ENCODE results near the gene ADAMTS2.

ADAMTS2 gene

DNA sequence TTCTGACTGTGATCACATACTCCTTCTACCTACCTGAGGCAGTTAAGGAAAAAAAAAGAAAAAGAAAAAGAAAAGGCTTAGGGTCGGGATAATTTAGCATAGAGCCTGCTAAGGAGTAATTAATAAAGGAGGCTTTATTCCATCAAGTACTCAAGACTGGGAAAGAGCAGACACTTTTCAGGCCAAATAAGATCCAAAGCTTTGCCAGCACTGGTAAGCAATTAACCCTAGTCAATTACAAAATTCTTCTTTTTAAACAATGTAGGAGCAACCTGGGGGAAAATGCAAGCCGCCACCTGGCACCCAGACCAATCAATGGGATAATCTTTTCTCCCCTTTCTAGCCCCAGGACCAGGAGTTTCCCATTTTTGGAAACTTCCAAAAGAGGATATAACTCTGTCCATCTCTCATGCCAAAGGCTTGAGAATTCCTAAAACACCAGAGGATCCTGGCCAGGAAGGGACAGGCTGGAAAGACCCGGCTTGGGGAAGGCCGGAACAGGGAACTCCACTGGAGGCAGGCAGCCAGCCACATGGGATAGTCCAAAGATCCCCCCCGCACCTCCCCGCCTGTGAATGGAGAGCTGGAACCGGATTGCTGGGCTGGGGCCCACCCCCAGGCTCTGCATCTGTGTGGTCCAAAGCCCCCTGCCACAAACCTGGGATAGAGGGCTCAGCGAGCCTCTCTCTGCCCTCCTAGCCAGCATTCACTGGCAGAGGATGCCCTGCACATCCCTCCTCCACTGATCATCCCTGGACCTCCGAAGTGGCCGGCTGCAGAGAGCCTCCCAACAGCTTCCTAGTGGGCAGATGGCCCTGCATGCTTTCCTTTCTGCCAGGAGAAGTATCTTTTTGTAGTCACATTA, 167.3 kb downstream of the ADAMTS2 start:
- DNase-seq (ENCODE audit: low read depth): no peak

DNA sequence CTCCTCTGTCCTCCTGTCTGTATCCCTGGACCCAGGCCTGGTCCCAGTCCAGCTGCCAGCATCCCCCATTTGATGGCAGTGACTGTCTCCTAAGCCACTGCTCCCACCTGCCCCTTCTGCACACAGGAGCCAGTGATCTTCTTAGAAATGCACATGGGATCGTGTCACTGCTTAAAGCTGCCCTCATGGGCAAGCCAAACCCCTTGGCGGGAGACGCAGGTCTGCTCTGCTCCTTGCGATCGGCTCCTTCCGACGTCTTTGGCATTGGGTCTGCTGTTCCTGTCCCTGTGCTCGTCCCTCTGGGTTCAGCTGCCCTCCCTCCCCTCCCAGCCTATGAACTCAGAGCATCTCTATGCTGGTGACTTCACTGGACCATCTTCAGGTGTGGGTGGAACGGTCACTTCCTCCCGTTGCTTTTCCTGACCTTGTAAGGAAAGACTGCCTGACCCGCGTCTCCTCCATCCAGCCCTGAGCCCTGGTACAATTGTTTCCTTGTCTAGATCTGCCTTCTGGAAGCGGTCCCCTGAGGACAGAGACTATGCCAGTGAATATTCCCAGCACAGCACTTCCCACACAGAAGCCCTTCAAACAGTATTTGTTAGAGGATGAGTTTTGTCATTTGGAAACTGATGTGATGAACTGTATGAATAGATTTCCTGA, 168.6 kb downstream of the ADAMTS2 start:
- DNase-seq (ENCODE audit: low read depth): no peak

DNA sequence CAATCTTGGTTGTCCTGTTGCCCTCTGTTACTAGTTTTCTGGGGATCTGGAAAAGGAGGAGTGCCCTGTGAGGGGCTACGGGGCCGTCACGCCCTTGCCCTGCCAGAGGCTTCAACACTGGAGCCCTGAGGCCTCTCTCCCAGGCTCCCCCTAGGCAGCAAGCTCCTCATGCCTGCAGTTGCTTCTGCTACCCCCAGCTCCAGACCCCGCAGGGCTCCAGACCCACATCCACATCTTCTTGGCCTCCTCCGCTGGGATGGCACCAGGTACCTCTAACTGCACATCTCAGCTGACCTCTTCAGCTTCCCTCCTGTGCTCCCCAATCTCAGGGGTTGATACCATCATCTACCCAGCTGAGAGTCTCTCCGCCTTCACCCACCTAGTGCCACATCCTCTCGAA, 169.1 kb downstream of the ADAMTS2 start:
- DNase-seq (ENCODE audit: low read depth): no peak

- no peak for DNase-seq (ENCODE audit: low read depth)
Observed at GRCh38 chr5:179171816-179172745, 173.2 kb downstream of the ADAMTS2 start.

DNA sequence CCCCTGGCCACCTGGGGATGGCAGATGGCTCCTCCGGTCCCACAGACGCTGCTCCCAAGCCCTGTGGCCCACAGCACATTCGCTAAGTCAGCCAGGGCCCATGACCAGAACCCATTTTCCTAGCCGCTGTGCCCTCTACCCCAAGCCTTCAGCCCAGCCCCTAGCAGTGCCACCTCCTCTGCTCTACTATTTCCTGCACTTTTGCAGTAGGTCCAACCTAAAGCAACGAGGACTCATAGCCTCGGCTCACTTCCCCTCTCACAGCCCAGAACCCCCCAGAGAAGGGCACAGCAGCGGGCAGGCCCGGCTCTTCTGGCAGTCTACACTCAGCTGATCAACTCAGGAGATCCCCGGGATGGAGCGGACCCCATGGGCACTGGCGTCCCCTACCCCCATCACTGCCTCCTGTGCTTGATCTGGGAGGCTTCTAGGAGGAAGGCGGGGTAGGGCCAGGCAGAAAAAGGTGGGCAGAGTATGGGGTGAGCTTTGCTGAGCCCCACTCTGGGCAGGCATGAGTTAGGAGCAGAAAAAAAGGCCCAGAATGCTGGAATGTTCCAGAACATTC, 173.9 kb downstream of the ADAMTS2 start:
- no peak for DNase-seq (ENCODE audit: low read depth)

- DNase-seq (ENCODE audit: low read depth): no peak
Observed at GRCh38 chr5:179170606-179171005, 174.7 kb downstream of the ADAMTS2 start.

GRCh38 chr5:179169836-179170235, 175.4 kb downstream of the ADAMTS2 start:
- DNase-seq (ENCODE audit: low read depth): no peak

GRCh38 chr5:179168664-179169063, 176.6 kb downstream of the ADAMTS2 start:
- no peak for DNase-seq (ENCODE audit: low read depth)

- no peak for DNase-seq (ENCODE audit: low read depth)
Observed at GRCh38 chr5:179167871-179168451, 177.3 kb downstream of the ADAMTS2 start.

DNA sequence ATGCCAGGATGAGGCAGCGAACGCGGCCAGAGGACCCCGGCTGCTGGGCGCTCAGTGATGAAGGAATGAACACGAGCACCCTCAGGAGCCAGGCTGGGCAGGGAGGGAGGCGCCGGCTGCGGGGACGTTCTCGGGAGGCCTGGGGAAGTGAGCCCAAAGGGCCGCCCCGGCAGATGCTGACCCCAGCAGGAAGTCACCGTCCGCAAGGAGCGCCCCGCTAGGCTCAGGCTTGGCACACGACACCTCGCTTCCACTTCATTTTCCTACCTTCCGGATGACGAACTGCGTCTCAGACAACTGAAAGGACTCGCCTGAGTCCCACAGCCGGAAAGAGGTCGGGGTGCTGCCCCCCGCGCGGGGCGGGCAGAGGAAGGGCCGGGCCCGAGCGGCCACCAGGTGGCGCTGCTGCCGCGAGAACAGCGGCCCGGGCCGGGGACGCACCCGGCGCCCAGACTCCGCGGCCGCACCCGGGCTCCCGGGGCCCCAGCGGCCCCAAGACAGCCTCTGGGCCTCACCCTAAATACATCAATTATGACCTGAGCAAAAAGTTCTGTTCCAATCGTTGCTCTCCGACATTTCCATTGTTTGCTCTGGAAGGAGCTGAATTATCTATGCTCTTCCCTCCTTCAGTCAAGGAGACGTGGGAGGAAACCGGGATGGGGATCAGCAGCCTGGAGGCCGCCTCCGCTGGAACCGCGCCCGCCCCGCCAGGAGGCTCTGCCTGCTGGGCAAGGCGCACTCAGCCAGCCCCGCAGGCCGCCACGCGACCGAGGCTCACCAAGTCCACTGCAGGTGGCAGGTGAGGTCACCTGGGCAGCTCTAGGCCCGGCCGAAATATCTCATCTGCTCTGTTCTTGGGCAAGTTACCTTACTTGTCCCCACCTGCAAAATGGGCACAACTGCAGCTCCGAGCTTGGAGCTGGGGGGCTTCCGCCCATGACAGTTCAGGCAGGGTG, 178.1 kb downstream of the ADAMTS2 start:
- DNase-seq (ENCODE audit: low read depth): no peak

DNA sequence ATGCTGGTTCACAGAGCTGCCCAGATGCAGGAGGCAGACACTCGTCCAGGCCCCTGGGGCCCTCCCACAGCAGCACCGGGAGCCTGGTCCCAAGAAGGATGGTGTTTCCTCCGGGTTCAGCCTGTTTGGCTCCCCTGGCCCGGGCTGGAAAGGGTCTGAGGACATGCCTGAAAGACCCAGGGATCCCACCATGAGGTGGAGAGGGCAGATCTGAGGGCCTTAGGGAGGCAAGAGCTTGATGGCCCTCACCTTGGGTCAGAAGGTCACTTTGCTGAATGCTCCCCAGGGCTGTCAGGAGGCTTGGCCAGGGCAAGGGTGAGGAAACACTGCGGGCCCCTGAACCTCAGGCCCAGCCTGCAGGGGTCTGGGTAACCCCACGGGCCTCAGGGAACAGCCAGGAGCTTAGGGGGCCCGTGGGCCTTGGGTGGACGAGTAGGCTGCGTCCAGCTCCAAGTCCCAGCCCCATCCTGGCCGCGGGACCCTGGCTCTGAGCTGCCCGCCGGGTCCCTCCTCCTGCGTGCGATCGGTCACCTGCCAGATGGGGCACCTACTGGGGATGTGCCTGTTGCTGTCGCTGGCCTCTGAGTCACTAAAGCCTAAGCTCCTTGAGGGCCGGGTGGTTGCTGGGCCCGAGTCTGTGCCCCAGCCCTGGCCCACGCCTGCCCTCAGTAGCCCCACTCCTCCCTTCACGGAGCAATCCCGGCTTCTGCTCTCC, 178.9 kb downstream of the ADAMTS2 start:
- no peak for DNase-seq (ENCODE audit: low read depth)

DNA sequence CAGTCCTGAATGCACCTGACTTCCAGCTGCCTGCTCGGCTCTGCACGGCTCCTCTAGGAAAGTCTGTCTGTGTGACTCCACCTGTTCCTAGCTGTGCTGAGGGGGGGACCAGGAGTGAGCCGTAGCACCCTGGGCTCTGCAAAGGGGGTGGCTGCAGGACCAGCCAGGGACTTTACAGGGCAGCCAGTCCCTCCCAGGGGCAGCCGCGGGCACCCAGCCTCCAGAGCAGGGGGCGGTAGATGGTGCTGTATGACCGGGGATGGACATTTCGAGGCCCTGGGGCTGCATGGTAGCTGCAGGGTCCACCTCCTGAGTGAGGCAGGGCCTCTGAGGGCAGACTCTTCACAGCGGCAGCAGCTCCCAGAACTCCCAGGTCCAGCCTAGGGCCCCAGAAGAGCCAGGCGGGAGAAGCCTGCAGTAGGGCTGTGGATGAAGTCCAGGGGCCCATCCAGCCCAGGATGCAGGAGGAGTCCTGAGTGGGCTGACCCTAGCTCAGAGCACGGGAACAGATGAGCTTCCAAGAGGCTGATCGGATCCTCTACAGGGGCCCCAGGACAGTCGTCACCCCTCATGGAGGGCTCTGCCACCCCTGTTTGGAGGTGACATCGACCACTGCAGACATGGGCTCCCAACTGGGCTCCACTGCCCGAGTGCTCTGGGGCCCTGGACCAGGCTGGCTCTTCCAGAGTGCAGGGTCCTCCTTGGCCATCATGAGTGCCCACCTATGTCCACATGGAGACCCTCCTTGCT, 179.7 kb downstream of the ADAMTS2 start:
- DNase-seq (ENCODE audit: low read depth): no peak

DNA sequence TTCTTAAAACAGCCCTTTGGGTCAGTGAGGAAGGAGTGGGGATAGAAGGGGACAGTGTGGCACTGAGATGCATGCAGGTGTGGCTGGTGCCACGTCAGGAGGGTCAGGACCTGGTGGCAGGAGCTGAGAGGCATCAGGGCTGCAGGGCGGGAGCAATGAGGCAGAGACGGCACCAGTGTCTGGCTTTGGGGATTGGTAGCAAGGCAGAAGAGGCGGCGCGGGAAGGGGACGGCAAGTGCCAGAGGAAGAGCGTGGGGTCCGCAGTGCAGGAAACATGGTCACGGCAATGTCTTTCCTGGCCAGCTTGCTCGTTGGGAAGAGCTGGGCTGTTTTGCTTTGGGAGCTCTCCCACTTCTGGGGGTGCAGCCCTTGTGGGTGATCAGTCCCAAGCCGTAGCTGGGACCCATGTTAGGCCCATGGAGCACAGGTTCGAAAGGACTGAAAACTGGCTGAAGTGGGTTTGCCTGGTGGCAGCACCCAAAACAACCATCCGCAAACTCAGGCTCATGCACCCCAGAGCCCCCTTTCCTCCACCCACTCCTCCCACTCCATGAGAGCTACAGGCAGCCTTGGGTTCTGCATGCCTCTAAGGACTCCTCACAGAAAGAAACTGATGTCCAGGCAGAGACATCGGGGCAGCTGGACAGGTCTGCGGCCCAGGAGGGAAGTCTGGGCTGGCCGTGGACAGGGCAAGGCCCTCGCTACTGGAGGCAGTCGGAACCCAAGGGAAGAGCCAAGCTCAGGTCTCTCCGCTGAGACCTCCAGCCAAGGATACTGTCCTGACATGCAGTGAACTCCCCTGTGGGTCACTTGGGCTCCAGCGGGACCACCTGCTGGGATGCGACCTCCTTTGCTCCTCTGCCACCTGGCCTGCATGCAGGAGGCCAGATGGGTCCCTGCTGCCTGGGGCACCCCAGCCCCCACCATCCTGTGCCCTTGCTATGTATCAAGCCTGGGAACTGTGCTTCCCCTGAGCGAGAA, 180.6 kb downstream of the ADAMTS2 start:
- no peak for DNase-seq (ENCODE audit: low read depth)

GRCh38 chr5:179163236-179164155, 181.8 kb downstream of the ADAMTS2 start:
- DNase-seq (ENCODE audit: low read depth): no peak

DNA sequence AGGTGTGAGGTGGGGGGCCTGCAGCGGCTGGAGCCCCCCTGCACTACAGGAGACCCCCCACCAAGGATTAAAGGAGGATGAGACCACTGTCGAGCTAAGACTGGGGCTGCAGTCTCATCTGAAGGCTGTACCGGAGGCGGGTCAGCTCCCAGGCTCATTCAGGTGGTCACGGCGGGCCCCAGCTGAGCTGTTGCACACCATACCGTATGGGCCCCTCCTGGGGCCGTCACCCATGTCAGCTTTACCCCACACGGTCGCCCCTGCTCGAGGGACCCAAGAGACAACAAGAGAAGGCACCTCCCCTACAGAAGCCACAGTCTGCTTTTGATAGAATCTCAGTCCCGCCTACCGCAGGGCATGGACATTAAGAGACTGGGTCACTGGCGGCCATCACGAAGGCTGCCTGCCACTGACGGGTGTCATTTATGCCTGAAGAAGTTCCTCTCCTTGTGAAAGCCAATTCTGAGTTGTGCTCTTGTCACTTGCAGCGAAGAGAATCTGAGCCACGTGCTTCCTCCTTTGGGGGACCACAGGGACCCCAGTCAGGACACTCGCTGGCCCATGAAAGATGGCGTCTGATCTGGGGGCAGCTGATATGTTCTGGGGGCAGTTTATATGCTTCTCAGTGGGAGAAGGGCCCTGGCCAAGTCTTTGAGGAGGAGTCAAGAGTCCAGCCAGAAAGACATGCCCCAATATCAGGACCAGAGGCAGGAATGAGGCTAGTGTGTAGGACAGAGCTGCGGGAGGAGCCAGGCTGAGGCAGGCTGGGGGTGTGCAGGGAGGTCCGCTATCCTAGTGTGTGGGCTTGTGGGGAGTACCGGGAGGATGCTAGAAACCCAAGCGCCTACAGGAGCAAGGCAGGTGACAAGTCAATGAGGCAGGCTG, 182.7 kb downstream of the ADAMTS2 start:
- no peak for DNase-seq (ENCODE audit: low read depth)

GRCh38 chr5:179161901-179162300, 183.4 kb downstream of the ADAMTS2 start:
- no peak for DNase-seq (ENCODE audit: low read depth)

All from T-helper 22 cell (primary cell).